HG02642 (cell line): ENCODE results near the gene OR2AP1.
"Not testable (repeated sequence)": the region's sequence is repeated elsewhere in the genome, so short reads cannot be mapped to it uniquely, and the experiment has no call there.

ENCODE experiments used
- ATAC-seq: cut with Tn5 transposase; IDR thresholded peaks from one replicate; pipeline ENCODE4 v1.9.1; 2021; ENCODE audit warnings: mild to moderate bottlenecking; ENCODE audit not compliant: unreplicated experiment, poor library complexity

The OR2AP1 gene

DNA sequence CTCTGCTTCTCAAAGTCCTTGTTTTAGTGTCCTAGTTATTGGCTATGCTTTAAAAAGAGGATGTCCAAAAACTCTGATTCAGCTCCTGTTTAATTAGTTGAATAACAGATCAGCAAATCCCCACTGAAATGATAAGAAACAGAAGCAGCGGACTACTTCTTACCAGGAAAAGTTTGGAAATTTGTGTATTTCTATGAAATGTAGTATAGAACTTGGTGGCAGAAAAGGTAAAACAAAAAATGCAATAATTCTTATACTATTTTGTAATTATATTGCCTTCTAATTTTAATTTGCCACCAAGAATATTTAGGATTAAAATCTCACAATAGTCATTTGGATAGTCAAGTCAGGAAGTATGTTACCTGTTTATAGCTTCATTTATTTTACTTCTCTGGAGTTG, at the start of gene OR2AP1:
OR2AP1 (plus strand) TSS at position 301 of the 400 bp plus-strand sequence. CDS start 1,947 bp downstream, outside the sequence.
- ATAC-seq, result no peak

GRCh38 chr12:55548235-55548634, 24.0 kb upstream of the OR2AP1 start:
- ATAC-seq, result not testable (repeated sequence)

GRCh38 chr12:55548756-55549155, 23.5 kb upstream of the OR2AP1 start:
- no peak for ATAC-seq

DNA sequence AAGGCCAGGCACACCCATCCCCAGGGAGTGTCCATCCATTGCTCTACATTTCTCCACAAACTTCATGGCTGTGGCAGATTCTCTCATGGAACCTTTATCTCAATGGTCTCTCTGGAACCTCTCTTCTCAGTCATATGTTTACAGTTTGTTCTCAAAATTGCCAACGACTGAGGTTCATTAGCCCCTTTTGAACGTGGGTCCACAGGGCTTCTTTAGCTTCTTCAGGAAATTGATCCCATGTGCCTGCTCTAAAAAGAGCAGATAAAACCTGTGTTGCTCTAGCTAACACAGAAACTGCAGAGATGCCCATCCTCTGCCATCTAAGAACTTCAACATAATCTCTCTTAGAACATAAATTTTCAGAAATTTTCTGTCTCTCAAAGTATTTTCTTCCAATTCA, 23.0 kb upstream of the OR2AP1 start, which contains the start of gene OR6C4:
OR6C4 (plus strand) TSS at position 301 of the 400 bp plus-strand sequence. CDS start 1,625 bp downstream, outside the sequence.
- no peak for ATAC-seq

GRCh38 chr12:55554296-55554695, 18.0 kb upstream of the OR2AP1 start:
- no peak for ATAC-seq

- not testable (repeated sequence) for ATAC-seq
These were observed 2.2 kb upstream of the OR2AP1 start for GRCh38 chr12:55570060-55570459.

DNA sequence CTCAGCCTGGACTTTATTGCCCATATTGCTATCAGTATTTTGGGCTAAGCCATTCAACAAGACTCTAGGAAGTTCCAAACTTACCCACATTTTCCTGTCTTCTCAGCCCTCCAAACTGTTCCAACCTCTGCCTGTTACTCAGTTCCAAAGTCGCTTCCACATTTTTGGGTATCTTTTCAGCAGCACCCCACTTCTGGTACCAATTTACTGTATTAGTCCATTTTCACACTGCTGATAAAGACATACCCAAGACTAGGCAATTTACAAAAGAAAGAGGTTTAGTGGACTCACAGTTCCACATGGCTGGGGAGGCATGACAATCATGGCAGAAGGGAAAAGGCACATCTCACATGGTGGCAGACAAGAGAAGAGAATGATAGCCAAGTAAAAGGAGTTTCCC, 1.6 kb upstream of the OR2AP1 start:
- ATAC-seq, result not testable (repeated sequence)

GRCh38 chr12:55582066-55582465, 9.8 kb downstream of the OR2AP1 start:
- ATAC-seq, result no peak

- no peak for ATAC-seq
These were observed 13.5 kb downstream of the OR2AP1 start for GRCh38 chr12:55585817-55586216.

DNA sequence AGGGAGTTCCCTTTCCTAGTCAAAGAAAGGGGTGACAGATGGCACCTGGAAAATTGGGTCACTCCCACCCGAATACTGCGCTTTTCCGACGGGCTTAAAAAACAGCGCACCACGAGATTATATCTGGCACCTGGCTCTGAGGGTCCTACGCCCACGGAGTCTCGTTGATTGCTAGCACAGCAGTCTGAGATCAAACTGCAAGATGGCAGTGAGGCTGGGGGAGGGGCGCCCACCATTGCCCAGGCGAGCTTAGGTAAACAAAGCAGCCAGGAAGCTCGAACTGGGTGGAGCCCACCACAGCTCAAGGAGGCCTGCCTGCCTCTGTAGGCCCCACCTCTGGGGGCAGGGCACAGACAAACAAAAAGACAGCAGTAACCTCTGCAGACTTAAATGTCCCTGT, 17.9 kb downstream of the OR2AP1 start:
- not testable (repeated sequence) for ATAC-seq

DNA sequence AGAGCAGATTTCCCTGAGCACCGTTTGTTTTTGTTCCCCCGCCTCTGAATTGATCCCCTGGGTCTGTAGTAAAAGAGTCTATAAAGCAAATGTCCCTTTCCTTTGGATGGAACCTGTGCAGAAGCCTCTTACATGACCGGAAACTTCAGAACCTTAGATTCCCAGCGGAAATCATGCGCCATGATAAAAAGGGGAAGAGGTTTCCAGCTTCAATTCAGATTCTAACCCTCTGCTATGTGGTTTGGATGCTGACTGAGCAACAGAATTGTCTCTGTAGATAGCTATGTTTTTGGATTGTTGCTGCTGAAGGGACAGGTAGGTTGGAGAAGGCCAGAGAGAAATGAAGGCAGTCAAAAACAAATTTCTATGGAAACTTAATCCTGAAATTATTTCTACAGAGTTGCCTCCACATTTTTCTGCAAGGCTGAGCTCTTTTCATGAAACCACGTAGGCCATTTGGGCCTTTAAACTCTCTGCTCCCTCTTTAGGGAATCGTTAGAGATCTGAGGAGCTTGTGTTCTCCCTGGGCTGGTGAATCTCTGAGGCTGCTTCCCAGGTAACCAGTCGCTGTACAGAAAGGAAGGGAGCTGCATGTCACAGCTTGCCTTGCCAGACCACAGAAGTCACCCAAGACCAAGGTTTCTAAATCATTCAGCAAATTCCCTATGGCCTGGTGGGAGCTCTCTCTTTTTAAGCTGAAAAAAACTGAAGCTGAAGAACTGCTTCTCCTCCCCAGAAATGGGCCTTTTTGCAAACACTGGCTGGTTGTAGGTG, 35.7 kb downstream of the OR2AP1 start:
- no peak for ATAC-seq

GRCh38 chr12:55610598-55610997, 38.3 kb downstream of the OR2AP1 start:
- no peak for ATAC-seq

- no peak for ATAC-seq
These were observed 40.4 kb downstream of the OR2AP1 start for GRCh38 chr12:55612646-55613045.

DNA sequence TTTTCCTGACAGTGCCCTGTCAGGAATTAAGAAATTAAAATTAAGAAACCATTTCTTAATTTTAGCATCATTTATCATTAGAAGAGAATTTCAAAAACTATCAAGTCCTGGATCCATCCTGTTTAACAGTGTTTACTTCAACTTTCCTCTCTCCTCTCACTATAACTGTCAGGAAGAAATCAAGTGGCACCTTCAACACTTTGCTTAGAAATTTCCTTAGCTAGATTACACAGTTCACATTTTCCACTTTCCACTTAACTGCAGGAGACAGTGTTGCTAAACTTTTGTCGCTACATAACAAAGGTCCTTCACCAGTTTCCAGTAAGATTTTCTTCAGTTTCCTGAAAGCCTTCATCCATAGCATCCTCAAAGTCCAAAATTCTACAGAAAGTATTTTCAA, 42.5 kb downstream of the OR2AP1 start:
- no peak for ATAC-seq

GRCh38 chr12:55619354-55620138, 47.3 kb downstream of the OR2AP1 start:
- ATAC-seq, result peak; percentile 75

DNA sequence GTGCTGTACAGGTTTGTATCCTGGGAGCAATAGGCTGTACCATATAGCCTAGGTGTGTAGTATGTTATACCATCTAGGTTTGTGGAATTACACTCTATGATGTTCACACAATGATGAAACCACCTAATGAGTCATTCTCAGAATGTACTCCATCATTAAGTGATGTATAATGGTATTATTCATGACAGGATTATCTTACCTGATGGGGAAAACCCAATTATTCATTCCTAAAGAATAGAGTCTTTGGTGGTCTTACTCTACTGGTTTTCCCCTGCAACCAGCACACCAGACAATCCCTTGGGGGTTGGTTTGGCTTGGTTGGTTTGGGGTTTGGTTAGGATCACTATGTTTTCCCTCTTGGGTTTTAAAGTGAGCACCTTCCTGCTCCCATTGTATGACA, 51.8 kb downstream of the OR2AP1 start:
- ATAC-seq, result peak; percentile 67
